Omental fat pad (tissue), 4 donors: ENCODE results near the gene C19orf12. TPM values are rescaled to one million over a fixed set of nuclear protein-coding genes. Genes with fewer than 3 reads are reported as not detected.
"Not testable (repeated sequence)": the region's sequence is repeated elsewhere in the genome, so short reads cannot be mapped to it uniquely, and the experiment has no call there.

Source experiments
- ATAC-seq: fragments of 150-250 bp; one replicate; pipeline ENCODE4 v1.9.1; 2016; ENCODE audit warnings: mild to moderate bottlenecking, moderate library complexity; ENCODE audit not compliant: low FRiP score
- DNase-seq: peaks from one replicate; pipeline ENCODE4 v3.0.0-alpha.2; 2019; ENCODE audit warnings: low spot score
- total RNA-seq, 4 donors: library from RNA; depleted of rRNA; stranded (reverse); fragments of >200 nt; gene quantifications; one replicate each; pipeline ENCODE4 v1.1.0, GENCODE V29; 2016
- TF ChIP-seq, protein P1 (sequence below), 3 donors: fragments of 450-650 bp; IDR thresholded peaks; one replicate each; pipeline ENCODE4 v1.5.1; 2016 to 2017; ENCODE audit warnings: antibody characterized with exemption in 3 of 3, mild to moderate bottlenecking in 3 of 3, moderate library complexity in 2 of 3

Gene C19orf12
- total RNA-seq, 4 donors from 2014 or later, result 105 to 260 (median 142) TPM

DNA sequence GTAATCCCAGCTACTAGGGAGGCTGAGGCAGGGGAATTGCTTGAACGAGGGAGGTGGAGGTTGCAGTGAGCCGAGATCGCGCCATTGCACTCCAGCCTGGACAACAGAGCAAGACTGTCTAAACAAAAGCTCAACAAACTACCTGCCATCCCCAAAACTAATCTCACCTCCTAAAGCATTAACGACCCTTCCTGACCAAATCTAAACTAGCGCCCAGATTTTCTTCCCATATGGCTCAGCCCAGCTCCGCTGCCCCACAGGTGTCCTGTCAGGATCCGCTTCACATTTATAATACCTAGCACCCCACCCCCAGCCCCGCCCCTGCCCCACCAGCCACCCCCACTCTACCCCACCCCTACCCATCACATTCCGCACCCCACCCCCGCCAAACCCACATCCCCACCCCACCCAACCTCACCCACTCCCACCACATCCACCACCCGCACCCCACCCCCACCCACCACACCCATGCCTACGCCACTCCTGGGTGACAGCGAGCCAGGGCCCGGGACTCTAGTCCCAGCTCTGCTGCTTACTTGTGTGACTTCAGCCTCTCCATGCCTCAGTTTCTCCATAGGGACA is 599 bp downstream of the C19orf12 start:
- TF ChIP-seq, protein P1, sequence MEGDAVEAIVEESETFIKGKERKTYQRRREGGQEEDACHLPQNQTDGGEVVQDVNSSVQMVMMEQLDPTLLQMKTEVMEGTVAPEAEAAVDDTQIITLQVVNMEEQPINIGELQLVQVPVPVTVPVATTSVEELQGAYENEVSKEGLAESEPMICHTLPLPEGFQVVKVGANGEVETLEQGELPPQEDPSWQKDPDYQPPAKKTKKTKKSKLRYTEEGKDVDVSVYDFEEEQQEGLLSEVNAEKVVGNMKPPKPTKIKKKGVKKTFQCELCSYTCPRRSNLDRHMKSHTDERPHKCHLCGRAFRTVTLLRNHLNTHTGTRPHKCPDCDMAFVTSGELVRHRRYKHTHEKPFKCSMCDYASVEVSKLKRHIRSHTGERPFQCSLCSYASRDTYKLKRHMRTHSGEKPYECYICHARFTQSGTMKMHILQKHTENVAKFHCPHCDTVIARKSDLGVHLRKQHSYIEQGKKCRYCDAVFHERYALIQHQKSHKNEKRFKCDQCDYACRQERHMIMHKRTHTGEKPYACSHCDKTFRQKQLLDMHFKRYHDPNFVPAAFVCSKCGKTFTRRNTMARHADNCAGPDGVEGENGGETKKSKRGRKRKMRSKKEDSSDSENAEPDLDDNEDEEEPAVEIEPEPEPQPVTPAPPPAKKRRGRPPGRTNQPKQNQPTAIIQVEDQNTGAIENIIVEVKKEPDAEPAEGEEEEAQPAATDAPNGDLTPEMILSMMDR (IDR thresholded peaks at IDR 0.05), result no peak
- ATAC-seq (peak; percentile 1), DNase-seq (no peak)

DNA sequence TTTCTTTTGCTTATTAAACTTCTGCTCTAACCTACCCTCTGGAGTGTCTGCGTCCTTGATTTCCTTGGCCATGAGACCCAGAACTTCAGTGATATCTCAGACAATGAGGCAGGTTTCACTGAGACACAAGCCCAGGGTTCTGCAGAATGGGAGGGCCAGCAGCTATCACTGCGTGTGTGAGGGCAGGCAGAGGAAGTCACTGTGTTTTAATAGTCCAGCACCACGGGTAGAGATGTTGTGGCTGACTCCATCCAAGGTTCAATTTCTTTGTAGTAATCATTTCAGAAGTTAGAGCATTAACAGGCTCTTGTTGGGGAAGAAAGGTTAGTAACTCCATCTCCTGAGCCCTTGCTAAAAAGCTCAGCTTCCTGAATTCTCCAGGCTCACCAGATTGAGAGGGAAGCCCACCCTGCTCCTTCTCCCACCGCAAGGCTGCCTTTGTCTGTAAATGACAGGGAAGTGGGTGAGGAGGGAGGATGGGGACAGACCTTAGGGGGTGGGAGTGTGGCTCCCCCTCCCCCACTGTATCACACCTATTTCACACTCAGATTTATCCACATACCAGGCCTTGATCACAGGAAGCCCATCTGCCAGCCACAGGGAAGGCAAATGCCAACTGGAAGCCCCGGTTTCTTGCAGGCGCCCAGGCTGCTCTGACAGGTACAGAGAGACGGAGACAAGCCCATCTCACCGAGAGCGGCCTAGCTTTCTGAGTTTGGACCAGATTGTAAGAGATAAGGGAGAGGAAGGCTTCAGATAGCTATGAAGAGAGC is 2.1 kb downstream of the C19orf12 start:
- no peak for DNase-seq
- TF ChIP-seq, protein P1 (IDR thresholded peaks at IDR 0.05), result no peak
- ATAC-seq, result no peak

DNA sequence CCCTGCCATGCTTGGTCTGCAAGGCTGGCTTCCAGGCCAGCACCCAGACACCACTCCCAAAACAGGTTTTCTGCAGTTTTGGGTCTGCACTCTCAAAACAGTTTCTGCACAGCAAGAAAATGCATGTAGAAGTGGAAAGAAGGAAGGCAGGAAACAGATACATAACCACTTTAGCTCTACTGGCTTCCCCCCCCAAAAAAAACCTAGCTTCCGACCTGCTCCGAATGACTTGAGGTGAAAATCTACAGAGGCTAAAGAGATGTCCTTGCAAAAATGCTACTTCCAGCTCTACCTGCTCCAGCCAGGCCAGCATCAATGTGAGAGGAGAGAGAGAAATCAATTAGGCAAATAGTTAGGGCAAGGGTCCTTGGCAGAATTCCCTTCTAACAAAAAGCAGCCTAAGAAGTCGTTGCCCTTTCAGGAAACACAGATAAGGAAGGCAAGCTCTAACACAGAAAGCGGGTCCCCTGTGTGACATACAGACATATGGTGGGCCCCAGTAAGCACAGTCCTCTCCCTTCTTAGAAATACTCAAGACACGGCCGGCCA is 3.4 kb downstream of the C19orf12 start:
- no peak for ATAC-seq
- TF ChIP-seq, protein P1 (IDR thresholded peaks at IDR 0.05), result no peak
- DNase-seq, result no peak

DNA sequence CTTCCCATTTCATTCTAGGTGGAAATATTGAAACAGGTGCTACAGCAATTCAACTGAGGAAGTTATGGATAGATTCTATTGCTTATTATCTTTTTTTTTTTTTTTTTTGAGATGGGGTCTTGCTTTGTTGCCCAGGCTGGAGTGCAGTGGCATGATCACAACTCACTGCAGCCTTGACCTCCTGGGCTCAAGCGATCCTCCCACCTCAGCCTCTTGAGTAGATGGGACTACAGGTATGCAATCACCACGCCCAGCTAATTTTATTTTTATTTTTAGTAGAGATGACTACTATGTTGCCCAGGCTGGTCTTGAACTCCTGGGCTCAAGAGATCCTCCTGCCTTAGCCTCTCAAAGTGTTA is 5.6 kb downstream of the C19orf12 start:
- not testable (repeated sequence) for DNase-seq

DNA sequence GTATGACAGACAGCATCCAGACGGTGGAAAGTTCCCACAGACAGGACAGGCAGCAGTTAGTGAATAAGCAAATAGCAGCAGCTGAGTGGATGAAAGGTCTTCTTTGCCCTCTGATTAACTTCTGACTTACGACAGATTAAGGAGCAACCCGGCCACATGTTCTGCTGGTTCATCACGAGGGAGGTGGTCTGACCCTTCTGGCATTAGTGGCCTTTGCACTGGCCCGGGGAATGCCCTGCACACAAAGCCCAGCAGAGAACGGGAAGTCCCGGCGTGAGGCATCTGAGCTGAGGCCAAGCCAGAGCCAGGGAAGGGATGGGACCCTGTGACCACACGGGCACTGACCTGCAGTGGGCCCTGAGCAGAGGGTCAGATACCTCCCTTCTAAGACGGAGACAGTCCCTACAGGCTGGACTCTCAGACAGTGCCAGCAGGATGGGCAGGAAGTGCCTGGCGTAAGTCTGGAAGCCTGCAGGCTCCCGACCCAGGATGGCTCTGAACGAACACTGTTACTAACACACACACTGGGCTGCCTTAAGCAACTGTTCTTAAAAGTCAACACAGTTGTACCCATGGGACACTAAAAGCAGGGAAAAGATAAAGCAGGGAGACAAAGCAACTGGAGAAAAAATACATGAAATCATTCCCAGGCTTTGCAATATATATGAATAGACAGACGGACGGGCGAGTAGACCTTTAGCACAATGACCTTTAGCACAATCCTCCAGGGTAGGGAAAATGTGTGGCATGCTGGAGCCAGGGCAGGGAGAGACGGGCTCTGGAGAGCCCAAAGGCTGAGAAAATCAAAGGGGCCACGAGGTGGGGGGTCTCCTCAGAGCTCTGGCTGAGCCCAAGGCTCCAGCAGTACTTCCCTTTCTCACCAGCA is 6.3 kb downstream of the C19orf12 start:
- TF ChIP-seq, protein P1 (IDR thresholded peaks at IDR 0.05), result no peak
- DNase-seq (no peak), ATAC-seq (no peak)

More for the DNA sequence above, 5.6 kb downstream of the C19orf12 start:
- not testable (repeated sequence) for ATAC-seq

DNA sequence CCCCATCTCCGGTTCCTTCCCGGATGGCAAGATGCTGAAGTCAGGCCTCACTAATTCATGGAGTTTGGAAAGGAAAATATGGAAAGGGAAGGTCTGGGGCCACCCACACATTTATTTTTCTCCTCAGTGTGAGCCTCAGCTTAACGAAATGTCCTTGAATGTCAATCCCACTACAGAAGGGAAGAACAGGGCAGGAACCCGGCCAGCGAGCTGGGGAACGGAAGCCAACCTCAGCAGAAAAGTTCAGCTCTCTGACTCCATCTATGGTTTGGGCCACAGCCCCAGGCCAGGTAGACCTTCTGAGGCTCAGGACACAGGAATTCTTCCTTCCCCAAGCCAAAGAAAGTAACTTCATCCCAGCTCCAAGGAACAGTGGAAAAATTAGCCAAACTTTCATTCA is 8.4 kb downstream of the C19orf12 start:
- no peak for ATAC-seq
- TF ChIP-seq, protein P1 (IDR thresholded peaks at IDR 0.05), result no peak
- DNase-seq, result no peak

DNA sequence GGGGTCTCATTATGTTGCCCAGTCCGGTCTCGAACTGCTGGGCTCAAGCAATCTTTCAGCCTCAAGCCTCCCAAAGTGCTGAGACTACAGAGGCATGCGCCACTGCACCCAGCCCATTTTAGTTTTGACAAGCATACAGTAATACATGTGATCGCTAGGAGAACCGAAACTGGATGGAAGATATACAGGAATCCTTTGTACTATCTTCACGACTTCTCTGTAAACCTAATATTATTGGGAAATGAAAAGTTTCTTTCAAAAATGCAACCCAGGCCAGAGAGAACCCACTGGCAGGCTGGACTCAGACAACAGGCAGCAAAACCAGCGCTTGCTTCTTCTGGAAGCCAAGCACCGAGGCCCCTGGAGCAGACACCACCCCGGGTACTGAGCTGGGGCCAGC is 9.4 kb downstream of the C19orf12 start:
- TF ChIP-seq, protein P1 (IDR thresholded peaks at IDR 0.05), result no peak
- ATAC-seq, result no peak
- no peak for DNase-seq
